Measurements from ENCODE around the gene GLG1.
"Not testable (repeated sequence)": the region's sequence is repeated elsewhere in the genome, so short reads cannot be mapped to it uniquely, and the experiment has no call there.

The GLG1 gene

DNA sequence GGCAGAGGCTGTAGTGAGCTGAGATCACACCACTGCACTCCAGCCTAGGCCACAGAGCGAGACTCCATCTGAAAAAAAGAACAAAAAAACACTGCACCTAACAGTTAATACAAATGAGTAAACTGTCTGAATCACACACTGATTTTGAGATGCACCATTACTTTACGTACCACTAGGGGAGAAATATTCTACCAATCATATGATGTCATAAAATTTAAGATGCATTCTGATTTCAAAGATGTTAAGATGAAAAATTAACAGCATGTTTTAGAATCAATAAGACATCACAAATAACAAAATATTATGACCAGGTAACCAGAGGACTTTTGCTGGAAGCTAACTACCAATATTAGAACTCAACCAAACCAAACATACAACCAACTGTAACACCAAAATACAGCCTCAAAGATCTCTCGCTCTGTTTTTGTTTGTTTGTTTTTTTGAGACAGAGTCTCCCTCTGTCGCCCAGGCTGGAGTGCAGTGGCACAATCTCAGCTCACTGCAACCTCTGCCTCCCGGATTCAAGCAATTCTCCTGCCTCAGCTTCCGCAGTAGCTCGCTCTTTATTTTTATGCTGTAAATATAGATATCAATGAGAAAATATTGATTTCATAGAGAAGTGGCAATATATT lies 31.6 kb downstream of the GLG1 start:
- no peak for DNase-seq (ENCODE audit: low spot score)

DNA sequence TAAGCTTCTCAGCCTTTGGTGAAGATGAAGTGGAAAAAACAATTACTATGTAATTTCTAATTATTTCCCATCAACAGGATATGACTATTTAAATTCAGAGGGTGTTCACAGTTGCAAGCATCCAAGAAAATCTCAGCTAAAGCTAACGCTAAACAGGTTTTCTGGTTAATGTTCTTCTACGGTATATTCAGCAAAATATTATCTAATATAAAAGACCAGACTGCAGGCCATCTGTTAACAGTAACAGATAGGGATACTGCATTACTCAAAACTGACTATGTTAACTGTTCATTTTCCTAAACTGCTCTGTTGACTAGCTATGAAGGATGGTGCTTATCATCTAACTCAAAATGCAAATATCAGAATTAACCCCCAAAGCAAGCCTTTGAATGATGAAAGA lies 32.8 kb downstream of the GLG1 start:
- no peak for DNase-seq (ENCODE audit: low spot score)

DNA sequence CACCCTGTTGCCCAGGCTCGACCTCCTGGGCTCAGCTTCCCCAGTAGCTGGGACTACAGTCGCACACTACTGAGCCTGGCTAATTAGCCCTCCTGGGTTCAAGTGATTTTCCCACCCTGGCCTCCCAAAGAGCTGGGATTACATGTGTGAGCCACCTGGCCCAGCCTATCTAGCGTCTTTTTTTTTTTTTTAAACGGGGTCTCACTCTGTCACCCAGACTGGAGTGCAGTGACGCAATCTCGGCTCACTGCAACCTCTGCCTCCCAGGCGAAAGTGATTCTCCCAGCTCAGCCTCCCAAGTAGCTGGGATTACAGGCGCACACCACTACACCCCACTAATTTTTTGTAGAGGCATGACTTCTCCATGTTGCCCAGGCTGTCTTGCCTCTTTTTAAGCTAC lies 33.3 kb downstream of the GLG1 start:
- no peak for DNase-seq (ENCODE audit: low spot score)

DNA sequence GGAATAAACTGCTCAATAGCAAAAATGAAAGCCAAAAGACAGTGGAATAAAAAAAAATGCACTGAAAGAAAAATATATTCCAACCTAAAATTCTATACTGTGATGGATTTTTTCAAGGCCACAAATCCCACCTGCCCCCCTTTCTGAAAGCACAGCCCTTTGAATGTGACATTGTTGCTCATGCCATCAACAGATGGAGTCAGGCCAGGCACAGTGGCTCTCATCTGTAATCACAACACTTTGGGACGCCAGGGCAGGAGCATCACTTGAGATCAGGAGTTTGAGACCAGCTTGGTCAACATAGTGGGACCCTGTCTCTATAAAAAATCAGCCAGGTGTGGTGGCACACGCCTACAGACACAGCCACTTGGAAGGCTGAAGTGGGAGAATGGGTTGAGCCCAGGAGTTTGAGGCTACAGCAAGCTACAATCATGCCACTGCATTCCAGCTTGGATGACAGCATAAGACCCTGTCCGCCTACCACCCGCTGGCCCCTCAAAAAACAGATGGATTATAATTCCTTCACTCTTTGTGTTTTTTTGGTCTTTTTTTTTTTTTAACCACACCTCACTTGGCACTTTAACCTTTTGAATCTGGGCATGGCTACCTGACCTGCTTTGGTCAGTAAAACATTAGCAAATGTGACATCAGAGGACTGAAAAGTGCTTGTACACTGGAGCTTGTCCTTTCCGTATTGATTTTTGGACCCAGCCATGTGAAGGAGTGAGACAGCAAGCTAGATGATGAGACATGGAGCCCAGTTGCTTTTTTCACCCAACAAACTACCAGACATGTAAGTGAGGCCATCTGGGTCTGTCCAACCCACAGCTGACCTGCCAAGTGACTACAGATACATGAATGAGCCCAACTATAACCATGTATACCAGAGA lies 36.3 kb downstream of the GLG1 start:
- no peak for DNase-seq (ENCODE audit: low spot score)

DNA sequence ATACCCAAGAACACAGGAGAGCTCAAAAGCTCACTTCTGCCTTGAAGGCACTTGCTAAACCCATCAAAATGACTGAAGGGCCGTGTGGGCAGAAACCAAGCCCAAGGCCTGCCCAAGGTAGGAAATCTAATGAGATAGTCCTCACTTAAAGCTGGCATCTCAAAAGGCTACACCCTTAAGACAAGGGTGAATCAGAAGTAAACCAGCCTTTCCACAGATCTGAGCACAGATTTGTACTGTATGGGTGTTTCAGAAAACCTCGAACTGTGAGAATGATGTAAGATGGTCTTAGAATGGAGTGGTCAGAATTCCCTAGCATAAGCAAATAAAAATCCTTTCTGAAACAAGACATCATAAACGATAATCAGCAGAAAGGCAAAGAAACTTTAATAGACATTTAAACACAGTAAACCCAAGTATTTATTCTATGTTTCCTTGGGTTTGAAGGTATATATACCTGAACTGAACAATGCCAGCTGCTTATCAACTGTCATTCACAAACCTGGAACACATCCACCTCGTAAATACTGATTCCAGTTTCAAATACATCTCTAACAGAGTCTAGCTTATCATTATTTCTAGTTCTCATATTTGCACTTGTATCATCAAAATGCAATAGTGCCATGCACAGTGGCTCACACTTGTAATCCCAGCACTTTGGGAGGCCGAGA lies 37.8 kb downstream of the GLG1 start:
- DNase-seq (ENCODE audit: low spot score) = peak; percentile 51

DNA sequence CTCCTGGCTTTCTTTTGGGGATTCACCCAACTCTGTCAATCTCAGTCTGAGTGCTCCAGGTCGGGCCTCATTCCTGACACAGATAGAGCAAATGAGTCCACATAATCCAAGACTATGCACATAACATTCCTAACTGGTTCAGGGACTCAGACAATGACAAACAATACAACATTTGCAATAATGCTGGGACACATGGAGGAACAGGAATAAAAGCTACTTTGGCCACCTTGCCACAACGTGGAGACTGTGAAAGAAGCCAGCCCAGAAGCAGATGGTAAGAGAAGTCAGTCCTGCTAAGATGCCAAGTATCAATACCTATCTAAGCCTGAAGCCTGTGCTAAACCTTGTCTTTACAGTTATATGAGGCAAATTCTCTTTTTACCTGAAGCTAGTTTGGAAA lies 39.0 kb downstream of the GLG1 start:
- no peak for DNase-seq (ENCODE audit: low spot score)

DNA sequence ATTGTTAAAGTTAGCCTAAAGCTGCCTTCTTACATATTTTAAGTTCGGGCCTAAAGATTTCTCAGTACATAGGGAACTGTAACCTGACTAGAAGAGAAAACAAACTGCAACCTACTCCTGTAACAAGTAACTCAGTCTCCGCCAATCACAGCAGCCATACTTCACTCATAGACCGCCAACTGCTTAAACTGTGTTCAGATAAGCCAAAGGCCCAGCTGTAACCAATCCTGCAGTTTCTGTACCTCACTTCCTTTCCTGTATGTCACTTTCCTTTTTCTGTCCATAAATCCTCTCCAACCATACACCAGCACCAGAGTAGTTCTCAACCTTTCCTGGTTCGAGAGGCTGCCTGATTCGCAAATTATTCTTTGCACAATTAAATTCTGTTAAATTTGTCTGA lies 41.5 kb downstream of the GLG1 start:
- DNase-seq (ENCODE audit: low spot score) = no peak

DNA sequence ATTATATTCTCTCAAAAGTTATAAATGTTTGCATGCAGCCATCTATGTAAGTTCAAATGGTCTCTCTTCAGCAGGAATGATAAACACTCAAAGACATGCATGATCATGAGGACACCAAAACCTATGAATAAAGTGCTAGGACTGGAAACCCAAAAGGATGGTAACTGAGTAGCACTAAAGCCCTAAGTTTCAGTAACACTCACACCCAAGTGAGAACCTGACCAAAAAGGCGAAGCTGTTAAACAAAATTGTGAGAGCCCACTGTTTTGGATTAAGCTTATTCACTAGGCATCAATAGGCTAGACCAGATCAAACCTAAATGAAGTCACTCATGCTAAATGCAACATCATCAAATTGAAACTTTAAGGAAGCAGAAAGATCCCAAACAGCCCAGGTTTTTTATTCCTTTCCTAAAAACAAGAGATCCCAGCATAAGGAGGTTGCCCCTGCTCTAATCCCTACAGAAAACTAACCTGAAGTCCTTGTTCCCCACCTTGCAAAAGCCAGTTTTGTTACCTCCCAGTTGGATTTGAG lies 42.4 kb downstream of the GLG1 start:
- no peak for DNase-seq (ENCODE audit: low spot score)

DNA sequence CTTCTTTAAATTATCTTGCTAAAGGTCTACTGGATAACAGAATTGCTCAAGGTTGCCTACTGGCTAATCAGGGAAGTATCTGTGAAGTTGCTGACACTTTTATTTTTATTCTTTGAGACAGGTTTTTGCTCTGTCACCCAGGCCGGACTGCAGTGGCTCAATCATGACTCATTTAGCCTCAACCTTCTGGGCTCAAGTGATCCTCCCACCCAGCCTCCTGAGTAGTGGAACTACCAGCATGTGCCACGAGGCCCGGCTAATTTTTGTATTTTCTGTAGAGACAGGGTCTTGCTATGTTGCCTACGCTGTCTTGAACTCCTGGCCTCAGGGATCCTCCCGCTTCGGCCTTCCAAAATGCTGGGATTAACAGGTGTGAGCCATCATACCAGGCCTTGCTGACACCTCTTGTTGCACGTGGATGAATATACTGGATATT lies 43.1 kb downstream of the GLG1 start:
- DNase-seq (ENCODE audit: low spot score) = no peak

DNA sequence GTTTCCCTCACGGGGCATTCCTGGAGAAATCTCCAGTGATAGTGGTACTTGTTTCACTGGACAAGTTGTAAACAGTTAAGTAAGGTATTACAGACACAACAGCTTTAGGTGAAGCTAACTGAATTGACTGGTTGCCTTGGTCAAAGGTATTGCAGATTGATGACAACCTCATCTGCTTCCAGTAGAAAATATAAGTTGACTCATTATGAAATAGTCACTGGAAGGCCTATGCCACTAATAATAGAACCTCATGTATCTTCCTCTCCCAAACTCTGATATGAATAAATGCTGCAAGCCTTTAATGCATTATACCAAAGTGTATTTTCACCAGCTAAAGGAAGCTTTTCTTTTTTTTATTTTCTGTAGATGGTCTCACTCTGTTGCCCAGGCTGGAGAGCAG lies 44.8 kb downstream of the GLG1 start:
- DNase-seq (ENCODE audit: low spot score) = no peak

DNA sequence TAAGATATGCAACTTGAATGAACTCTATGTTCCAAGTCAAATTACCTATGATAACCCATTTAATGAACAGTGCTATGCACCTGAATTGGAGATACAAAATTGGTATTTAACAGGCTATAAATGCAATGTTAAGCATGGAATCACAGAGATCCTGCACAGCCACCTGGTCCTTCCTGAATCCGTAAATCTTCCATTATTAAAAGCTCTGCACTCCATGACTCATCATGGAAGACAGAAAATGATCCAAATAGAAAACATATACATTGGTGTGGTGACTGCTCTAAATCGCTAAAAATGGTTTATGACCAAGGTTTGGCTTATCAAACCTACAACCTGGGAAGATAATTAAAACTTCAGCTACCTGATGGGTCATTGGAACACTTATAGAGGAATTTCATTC lies 45.3 kb downstream of the GLG1 start:
- DNase-seq (ENCODE audit: low spot score) = no peak

DNA sequence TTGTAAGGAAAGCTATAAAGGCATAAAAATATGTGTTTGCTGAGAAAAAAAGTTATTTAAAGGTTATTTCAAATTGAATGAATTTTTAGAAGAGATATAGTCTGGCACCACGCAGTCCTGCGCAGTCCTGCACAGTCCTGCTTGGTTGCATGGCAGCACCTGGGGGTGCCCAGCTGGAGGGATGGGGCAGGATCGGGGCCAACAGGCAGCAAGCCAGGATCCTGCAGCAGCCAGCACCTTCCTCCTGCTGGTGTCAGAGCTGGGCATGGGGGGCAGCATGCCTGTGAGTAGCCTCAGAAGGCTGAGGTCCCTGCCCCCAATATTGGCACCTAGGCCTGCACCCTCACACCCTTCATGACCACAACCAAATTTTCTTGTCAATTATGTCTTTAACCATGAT lies 46.0 kb downstream of the GLG1 start:
- no peak for DNase-seq (ENCODE audit: low spot score)

DNA sequence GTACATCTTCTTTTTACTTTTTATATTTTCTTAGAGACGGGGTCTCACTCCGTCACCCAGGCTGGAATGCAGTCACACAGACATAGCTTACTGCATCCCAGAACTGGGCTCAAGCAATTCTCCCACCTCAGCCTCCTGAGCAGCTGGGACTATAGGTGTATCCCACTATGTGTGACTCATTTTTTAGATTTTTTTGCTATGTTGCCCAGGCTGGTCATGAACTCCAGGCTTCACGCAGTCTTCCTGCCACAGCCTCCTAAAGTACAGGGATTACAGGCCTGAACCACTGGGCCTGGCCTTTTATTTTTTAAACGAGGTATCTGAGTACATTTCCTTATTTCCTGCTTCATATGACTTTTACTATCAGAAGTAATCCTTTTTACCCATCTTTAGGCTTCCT lies 48.0 kb downstream of the GLG1 start:
- DNase-seq (ENCODE audit: low spot score) = no peak

DNA sequence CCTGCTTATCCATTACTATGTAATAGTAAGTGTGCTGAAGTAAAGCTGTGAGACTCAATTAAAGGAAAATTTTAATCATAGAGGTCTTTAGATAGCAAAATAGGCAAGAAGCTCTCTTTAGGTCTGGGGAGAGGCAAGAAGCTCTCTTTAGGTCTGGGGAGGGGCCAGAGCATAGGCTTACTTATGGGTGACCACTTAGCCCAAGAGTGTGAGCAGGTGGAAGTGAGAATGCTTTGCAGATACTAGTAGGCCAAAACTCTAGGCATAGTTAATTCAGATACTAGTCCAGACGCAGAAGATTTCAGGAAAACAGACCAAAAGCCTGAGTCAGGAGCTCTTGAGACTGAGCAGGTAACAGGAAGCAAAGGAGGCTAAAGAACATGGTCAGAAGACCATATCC lies 49.6 kb downstream of the GLG1 start:
- no peak for DNase-seq (ENCODE audit: low spot score)

DNA sequence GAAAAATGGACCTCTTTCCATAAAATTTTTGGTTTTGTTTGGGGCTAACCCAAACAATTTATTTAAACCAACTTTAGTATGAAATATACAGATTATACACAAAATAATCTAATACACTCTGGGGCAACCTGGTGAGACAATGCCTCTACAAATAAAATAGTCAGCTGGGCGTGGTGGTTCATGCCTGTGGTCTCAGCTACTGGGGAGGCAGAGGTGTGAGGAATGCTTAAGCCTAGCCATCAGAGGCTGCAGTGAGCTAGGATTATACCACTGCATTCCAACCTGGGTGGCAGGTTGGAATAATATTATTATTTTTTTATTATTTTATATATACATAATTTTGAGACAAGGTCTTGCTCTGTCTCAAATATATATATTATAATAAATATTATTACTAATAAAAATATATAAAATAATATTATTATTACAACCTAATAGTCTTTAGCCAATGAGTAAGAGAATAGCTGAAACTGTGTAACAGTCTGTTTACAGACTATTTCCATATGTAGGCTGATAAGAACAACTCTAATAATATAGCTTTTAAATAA lies 50.5 kb downstream of the GLG1 start:
- DNase-seq (ENCODE audit: low spot score) = no peak

DNA sequence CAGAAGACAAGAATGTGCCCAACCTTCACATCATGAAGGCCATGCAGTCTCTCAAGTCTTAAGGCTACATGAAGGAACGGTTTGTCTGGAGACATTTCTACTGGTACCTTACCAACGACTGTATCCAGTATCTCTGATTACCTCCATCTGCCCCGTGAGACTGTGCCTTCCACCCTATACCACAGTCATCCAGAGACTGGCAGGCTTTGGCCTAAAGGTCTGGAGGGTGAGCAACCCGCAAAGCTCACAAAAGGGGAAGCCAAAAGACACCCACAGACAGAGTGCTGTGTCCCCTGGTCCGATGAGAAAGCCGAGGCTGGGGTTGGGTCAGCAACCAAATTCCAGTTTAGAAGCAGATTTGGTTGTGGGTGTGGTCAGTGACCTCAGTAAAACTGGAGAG lies 54.6 kb downstream of the GLG1 start:
- DNase-seq (ENCODE audit: low spot score) = not testable (repeated sequence)

DNA sequence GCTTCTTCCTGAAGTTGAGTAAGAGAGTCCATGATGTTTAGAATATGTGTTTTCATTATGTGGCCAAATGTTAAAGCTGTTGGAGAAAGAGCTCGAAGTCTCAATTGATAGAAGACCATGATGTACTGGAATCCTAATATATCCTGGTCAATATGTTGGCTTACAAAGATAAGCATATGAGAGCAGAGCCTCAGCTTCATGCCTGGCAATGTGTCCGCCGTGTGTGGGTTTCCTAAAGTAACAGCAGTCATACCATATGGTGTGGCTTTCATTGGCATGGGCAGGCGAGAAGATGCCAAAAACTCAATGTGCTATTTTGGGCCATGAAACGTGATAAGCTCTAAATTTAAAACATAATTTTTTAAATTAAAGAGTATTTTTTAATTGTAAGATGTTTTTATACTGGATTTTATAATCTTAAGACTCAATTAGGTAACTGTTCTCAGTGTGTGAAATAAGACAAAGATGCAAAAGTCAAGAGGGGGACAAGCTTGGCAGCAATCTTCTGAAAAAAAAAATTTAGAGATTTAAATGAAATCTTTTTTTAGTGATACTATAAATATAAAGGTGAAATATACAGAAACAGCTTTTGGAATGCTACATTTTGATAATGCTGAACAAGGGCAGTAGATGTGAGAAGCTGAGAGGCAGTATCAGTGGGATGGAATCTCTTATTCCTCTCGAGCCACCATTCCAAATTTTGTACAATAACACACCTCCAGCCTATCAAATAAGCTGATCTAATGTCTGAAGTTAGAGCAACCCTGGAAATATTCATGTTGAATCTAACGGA lies 56.5 kb downstream of the GLG1 start:
- DNase-seq (ENCODE audit: low spot score) = not testable (repeated sequence)

DNA sequence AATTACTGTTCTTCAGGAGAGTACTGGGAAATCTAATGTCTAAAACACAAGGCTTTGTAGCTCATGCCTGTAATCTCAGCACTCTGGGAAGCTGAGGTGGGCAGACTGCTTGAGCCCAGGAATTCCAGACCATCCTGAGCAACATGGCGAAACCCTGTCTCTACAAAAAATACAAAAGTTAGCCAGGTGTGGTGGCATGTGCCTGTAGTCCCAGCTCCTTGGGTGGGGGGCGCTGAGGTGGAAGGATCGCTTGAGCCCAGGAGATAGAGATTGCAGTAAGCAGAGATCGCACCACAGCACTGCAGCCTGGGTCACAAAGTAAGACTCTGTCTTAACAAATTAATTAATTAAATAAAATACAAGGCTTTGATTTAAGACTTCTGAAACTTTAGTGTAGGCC lies 60.8 kb downstream of the GLG1 start:
- DNase-seq (ENCODE audit: low spot score) = not testable (repeated sequence)

DNA sequence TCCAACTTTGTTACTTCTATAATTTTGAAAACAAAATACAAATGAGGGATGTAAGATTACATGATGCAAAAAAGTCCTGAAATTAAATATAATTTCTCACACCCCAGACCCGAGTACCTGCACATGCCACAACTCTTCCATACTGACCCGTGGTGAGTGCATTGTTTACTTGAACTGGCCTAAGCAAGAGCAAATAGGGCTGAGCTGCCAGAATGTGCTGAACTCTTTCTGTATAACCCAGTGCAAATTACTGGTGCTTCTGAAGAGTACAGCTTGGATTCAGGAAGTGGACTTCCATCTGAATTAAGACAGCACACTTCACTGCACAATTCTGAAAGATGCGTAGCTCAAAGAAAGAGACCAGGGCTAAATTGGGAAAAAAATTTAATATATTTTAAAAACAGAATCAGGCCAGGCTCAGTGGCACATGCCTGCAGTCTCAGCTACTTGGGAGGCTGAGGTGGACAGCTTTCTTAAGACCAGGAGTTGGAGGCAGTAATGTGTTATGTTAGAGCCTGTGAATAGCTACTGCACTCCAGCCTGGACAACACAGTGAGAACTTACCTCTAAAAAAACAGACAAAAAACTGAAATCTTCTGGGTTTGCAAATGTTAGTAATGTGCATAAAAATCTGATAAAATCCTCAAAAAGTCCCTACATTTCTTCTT lies 63.9 kb downstream of the GLG1 start:
- not testable (repeated sequence) for DNase-seq (ENCODE audit: low spot score)

DNA sequence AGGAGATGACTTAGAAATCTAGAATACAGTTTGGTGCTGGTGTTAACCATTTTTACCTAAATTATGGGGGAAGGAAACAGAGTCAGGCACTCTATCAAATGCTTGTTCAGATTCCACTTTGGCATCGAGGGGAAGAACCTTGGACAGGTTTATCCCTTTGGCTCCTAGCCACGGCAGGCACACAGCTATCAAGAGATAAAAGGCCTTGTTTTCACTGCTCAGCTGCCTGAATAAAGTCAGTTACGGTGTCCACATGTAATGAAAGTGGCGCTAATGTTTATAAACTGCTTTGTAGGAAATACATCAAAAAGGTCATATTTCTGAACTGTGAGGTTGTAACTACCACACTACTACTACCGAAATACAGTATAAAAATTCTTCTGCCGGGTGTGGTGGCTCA lies 66.3 kb downstream of the GLG1 start:
- not testable (repeated sequence) for DNase-seq (ENCODE audit: low spot score)

DNA sequence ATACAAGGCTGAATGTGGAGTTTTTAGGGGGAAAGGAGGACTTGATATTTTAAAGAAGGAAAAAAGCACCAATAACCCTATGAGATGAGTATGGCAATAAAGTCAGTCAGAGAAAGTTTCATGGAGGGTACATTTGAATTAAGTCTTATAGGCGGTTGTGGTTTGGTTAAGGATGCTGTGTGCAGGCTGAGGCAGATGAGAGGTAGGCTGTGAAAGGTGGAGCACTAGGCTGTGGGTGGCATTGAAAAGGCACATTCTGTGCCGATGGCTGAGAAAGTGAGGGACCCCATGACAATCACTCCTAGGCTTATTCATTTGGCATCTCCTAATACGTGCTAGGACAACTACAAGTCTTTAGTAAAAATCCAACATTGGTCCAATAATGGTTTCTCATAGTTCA lies 68.1 kb downstream of the GLG1 start:
- not testable (repeated sequence) for DNase-seq (ENCODE audit: low spot score)

Measured in GM03348 (cell line).